Fibroblast of mammary gland (primary cell): Measurements from ENCODE around the gene FKBP2.

Experiments used
- DNase-seq: peaks from one replicate; pipeline ENCODE4 v3.0.0-alpha.2; 2010; ENCODE audit warnings: low read depth
- H3K4me3 ChIP-seq: 2 replicates; pipeline ENCODE4 v1.5.1; 2011; ENCODE audit warnings: low read depth, mild to moderate bottlenecking, low read length, moderate library complexity; ENCODE audit not compliant: control insufficient read depth
- CTCF ChIP-seq: conservative IDR thresholded peaks from 2 replicates; pipeline ENCODE4 v1.5.1; 2011; ENCODE audit warnings: low read depth, low read length, inconsistent platforms; ENCODE audit not compliant: control insufficient read depth, insufficient read depth

FKBP2 gene

GRCh38 chr11:64224891-64225607, 15.8 kb upstream of the FKBP2 start:
- H3K4me3 ChIP-seq = peak overlapping the region; percentile 75
- TF ChIP-seq CTCF = no peak
- DNase-seq = no peak

- peak within 1 kb of the TSS; percentile 75 for H3K4me3 ChIP-seq
- peak; percentile 52 for DNase-seq
- peak; percentile 40 for TF ChIP-seq CTCF
Observed at GRCh38 chr11:64225608-64226506, 15.0 kb upstream of the FKBP2 start, which contains the start of the genes NUDT22 and TRPT1. TSS of gene NUDT22 (plus strand) at chr11:64226274. CDS start at chr11:64226653, 379 bp downstream. TSS of gene TRPT1 (minus strand) at chr11:64226186. CDS start at chr11:64225860, 326 bp downstream.

- DNase-seq = no peak
- no peak for TF ChIP-seq CTCF
- peak overlapping the region; percentile 75 for H3K4me3 ChIP-seq
Observed at GRCh38 chr11:64226507-64227051, 14.3 kb upstream of the FKBP2 start.

GRCh38 chr11:64227405-64227956, 13.4 kb upstream of the FKBP2 start:
- peak overlapping the region; percentile 75 for H3K4me3 ChIP-seq
- TF ChIP-seq CTCF = no peak
- DNase-seq = no peak

GRCh38 chr11:64229090-64229743, 11.7 kb upstream of the FKBP2 start:
- no peak for TF ChIP-seq CTCF
- H3K4me3 ChIP-seq = no peak overlapping the region
- no peak for DNase-seq

GRCh38 chr11:64229744-64230170, 11.1 kb upstream of the FKBP2 start:
- DNase-seq = no peak
- no peak for TF ChIP-seq CTCF

More at GRCh38 chr11:64229744-64230170, 11.1 kb upstream of the FKBP2 start:
- H3K4me3 ChIP-seq = peak overlapping the region; percentile 61
